Neural cell (in vitro differentiated cells): Measurements from ENCODE around the gene ARHGAP20. TPM values are rescaled to one million over a fixed set of nuclear protein-coding genes. Genes with fewer than 3 reads are reported as not detected.
"Not testable (repeated sequence)": the region's sequence is repeated elsewhere in the genome, so short reads cannot be mapped to it uniquely, and the experiment has no call there.

Experiments
- H2AFZ ChIP-seq: fragments of 200-600, 300-800 bp; sonication (generic), shearing (Covaris generic); 2 replicates; pipeline ENCODE4 v1.6.0; 2014; ENCODE audit warnings: low read depth, mild to moderate bottlenecking, antibody characterized with exemption, low read length, moderate library complexity
- H3F3A ChIP-seq: fragments of 200-600 bp; shearing (Covaris generic); 2 replicates; pipeline ENCODE4 v1.6.1; 2016; ENCODE audit warnings: mild to moderate bottlenecking, moderate library complexity, mixed read lengths, antibody characterized with exemption, low read length; ENCODE audit not compliant: insufficient read depth, poor library complexity, severe bottlenecking
- H3K27ac ChIP-seq: fragments of 200-600, 300-800 bp; sonication (generic), shearing (Covaris generic); 2 replicates; pipeline ENCODE4 v1.5.1; 2014; ENCODE audit warnings: mild to moderate bottlenecking, low read length, moderate library complexity
- H3K27me3 ChIP-seq: fragments of 300-800, 200-600 bp; sonication (generic), shearing (Covaris generic); 2 replicates; pipeline ENCODE4 v1.6.0; 2014; ENCODE audit warnings: mild to moderate bottlenecking, low read depth, low read length, moderate library complexity; ENCODE audit not compliant: insufficient read depth
- H3K36me3 ChIP-seq: fragments of 300-800, 200-600 bp; sonication (generic), shearing (Covaris generic); 2 replicates; pipeline ENCODE4 v1.5.1; 2014; ENCODE audit warnings: mild to moderate bottlenecking, antibody characterized with exemption, low read length, moderate library complexity; ENCODE audit not compliant: insufficient read depth
- H3K4me2 ChIP-seq: fragments of 300-800, 200-600 bp; sonication (generic), shearing (Covaris generic); 2 replicates; pipeline ENCODE4 v1.6.0; 2014; ENCODE audit warnings: mild to moderate bottlenecking, low read length
- H3K4me3 ChIP-seq: fragments of 300-800, 200-600 bp; sonication (generic), shearing (Covaris generic); 2 replicates; pipeline ENCODE4 v1.5.1; 2014; ENCODE audit warnings: mild to moderate bottlenecking, low read length, moderate library complexity
- H3K79me2 ChIP-seq: fragments of 200-600 bp; shearing (Covaris generic); replicated peaks from 2 replicates; pipeline ENCODE4 v1.6.0; 2014; ENCODE audit warnings: mild to moderate bottlenecking, low read length, moderate library complexity; ENCODE audit not compliant: insufficient read depth
- H3K9ac ChIP-seq: fragments of 300-800, 200-600 bp; sonication (generic), shearing (Covaris generic); 2 replicates; pipeline ENCODE4 v1.6.1; 2016; ENCODE audit warnings: mild to moderate bottlenecking, low read length, mixed read lengths
- H3K9me2 ChIP-seq: fragments of 200-600 bp; shearing (Covaris generic); 2 replicates; pipeline ENCODE4 v1.6.1; 2016; ENCODE audit warnings: mild to moderate bottlenecking, low read length, mixed read lengths; ENCODE audit not compliant: insufficient read depth
- H3K9me3 ChIP-seq: fragments of 200-600, 300-800 bp; sonication (generic), shearing (Covaris generic); 2 replicates; pipeline ENCODE4 v1.6.1; 2016; ENCODE audit warnings: mild to moderate bottlenecking, mixed run types, low read length, moderate library complexity, mixed read lengths
- H4K20me1 ChIP-seq: fragments of 200-600 bp; shearing (Covaris generic); 2 replicates; pipeline ENCODE4 v1.6.1; 2016; ENCODE audit warnings: mild to moderate bottlenecking, mixed run types; ENCODE audit not compliant: insufficient read depth
- EP300 ChIP-seq: fragments of 450-650 bp; conservative IDR thresholded peaks from 2 replicates; pipeline ENCODE4 v1.6.1; 2014; ENCODE audit warnings: antibody characterized with exemption, mild to moderate bottlenecking, moderate library complexity; ENCODE audit not compliant: poor library complexity, severe bottlenecking
- EZH2 ChIP-seq: fragments of 200-600, 300-800 bp; shearing (Covaris generic), sonication (generic); IDR thresholded peaks from 2 replicates; pipeline ENCODE4 v1.6.1; 2014; ENCODE audit warnings: antibody characterized with exemption, low read length, borderline replicate concordance, mild to moderate bottlenecking; ENCODE audit not compliant: insufficient read depth, poor library complexity, severe bottlenecking
- MXI1 ChIP-seq: fragments of 450-650 bp; conservative IDR thresholded peaks from 2 replicates; pipeline ENCODE4 v1.6.1; 2014; ENCODE audit warnings: antibody characterized with exemption, mild to moderate bottlenecking; ENCODE audit not compliant: poor library complexity, severe bottlenecking
- POLR2AphosphoS5 ChIP-seq: IDR thresholded peaks from 2 replicates; pipeline ENCODE4 v1.6.1; 2012
- RAD21 ChIP-seq: fragments of 450-650 bp; conservative IDR thresholded peaks from 2 replicates; pipeline ENCODE4 v1.6.1; 2014; ENCODE audit warnings: antibody characterized with exemption, mild to moderate bottlenecking, moderate library complexity
- SMC3 ChIP-seq: fragments of 450-650 bp; conservative IDR thresholded peaks from 2 replicates; pipeline ENCODE4 v1.6.1; 2014; ENCODE audit warnings: antibody characterized with exemption, mild to moderate bottlenecking, moderate library complexity; ENCODE audit not compliant: poor library complexity
- TAF1 ChIP-seq: IDR thresholded peaks from 2 replicates; pipeline ENCODE4 v1.6.1; 2012; ENCODE audit warnings: low read depth
- polyA plus RNA-seq: library from polyadenylated mRNA; depleted of rRNA; stranded (reverse); fragments of >200 nt; gene quantifications from 2 replicates; pipeline ENCODE4 v1.2.3, GENCODE V29; 2014
- TF ChIP-seq, protein P1 (sequence below): IDR thresholded peaks from 2 replicates; pipeline ENCODE4 v1.6.1; 2012; ENCODE audit warnings: borderline replicate concordance
- TF ChIP-seq, protein P2 (sequence below): fragments of 450-650 bp; IDR thresholded peaks from 2 replicates; pipeline ENCODE4 v1.5.1; 2014; ENCODE audit warnings: antibody characterized with exemption, mild to moderate bottlenecking, moderate library complexity; ENCODE audit not compliant: poor library complexity, severe bottlenecking

The ARHGAP20 gene
- polyA plus RNA-seq, 1 donor from 2014 or later = 1.2 TPM

DNA sequence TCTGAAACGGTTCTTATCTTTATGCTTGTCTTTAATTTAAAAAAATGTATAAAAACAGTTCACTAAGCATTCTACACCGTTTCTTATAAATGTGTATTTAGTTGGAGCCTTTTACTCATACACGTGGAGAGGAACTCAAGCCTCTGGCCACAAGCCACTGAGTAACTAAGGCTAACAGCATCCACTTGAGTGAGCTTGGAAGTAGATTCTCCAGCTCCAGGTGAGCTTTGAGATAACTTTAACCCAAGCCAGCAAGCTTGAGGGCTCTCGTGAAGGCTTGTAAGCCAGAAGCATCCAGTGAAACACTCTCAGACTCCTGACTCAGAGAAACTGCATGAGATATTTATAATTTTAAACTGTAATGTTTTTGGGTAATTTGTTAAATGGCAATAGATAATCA lies 82.6 kb downstream of the ARHGAP20 start:
- Histone ChIP-seq H3K79me2 (no peaks in the 10 kb centered on the region), H4K20me1 (no peaks in the 10 kb centered on the region), H2AFZ (no peak overlapping the region), H3K9me3 (no peaks in the 10 kb centered on the region), H3K4me2 (no peak overlapping the region), H3K9ac (no peak overlapping the region), H3K27ac (no peak overlapping the region), H3K9me2 (no peaks in the 10 kb centered on the region), H3K27me3 (no peaks in the 10 kb centered on the region), H3K4me3 (no peak overlapping the region), H3F3A (no peaks in the 10 kb centered on the region), H3K36me3 (no peaks in the 10 kb centered on the region)
- TF ChIP-seq POLR2AphosphoS5 = no peak
- no peak for TF ChIP-seq EZH2
- TF ChIP-seq, protein P1, sequence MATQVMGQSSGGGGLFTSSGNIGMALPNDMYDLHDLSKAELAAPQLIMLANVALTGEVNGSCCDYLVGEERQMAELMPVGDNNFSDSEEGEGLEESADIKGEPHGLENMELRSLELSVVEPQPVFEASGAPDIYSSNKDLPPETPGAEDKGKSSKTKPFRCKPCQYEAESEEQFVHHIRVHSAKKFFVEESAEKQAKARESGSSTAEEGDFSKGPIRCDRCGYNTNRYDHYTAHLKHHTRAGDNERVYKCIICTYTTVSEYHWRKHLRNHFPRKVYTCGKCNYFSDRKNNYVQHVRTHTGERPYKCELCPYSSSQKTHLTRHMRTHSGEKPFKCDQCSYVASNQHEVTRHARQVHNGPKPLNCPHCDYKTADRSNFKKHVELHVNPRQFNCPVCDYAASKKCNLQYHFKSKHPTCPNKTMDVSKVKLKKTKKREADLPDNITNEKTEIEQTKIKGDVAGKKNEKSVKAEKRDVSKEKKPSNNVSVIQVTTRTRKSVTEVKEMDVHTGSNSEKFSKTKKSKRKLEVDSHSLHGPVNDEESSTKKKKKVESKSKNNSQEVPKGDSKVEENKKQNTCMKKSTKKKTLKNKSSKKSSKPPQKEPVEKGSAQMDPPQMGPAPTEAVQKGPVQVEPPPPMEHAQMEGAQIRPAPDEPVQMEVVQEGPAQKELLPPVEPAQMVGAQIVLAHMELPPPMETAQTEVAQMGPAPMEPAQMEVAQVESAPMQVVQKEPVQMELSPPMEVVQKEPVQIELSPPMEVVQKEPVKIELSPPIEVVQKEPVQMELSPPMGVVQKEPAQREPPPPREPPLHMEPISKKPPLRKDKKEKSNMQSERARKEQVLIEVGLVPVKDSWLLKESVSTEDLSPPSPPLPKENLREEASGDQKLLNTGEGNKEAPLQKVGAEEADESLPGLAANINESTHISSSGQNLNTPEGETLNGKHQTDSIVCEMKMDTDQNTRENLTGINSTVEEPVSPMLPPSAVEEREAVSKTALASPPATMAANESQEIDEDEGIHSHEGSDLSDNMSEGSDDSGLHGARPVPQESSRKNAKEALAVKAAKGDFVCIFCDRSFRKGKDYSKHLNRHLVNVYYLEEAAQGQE = no peak
- TF ChIP-seq RAD21 = no peak
- no peak for TF ChIP-seq EP300
- TF ChIP-seq MXI1 = no peak
- TF ChIP-seq TAF1 = no peak
- no peak for TF ChIP-seq SMC3
- TF ChIP-seq, protein P2, sequence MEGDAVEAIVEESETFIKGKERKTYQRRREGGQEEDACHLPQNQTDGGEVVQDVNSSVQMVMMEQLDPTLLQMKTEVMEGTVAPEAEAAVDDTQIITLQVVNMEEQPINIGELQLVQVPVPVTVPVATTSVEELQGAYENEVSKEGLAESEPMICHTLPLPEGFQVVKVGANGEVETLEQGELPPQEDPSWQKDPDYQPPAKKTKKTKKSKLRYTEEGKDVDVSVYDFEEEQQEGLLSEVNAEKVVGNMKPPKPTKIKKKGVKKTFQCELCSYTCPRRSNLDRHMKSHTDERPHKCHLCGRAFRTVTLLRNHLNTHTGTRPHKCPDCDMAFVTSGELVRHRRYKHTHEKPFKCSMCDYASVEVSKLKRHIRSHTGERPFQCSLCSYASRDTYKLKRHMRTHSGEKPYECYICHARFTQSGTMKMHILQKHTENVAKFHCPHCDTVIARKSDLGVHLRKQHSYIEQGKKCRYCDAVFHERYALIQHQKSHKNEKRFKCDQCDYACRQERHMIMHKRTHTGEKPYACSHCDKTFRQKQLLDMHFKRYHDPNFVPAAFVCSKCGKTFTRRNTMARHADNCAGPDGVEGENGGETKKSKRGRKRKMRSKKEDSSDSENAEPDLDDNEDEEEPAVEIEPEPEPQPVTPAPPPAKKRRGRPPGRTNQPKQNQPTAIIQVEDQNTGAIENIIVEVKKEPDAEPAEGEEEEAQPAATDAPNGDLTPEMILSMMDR = no peak

GRCh38 chr11:110621826-110622225 lies 90.4 kb downstream of the ARHGAP20 start:
- no peak overlapping the region for H3K9ac ChIP-seq
- H3K36me3 ChIP-seq = no peaks in the 10 kb centered on the region
- H3K9me3 ChIP-seq = no peaks in the 10 kb centered on the region
- no peak overlapping the region for H3K4me3 ChIP-seq
- no peaks in the 10 kb centered on the region for H3K27me3 ChIP-seq
- TF ChIP-seq TAF1 (no peak), SMC3 (no peak), RAD21 (no peak), MXI1 (no peak), EP300 (no peak), POLR2AphosphoS5 (no peak)
- TF ChIP-seq, protein P1 = no peak
- no peaks in the 10 kb centered on the region for H3K9me2 ChIP-seq
- no peak overlapping the region for H3K4me2 ChIP-seq
- no peaks in the 10 kb centered on the region for H4K20me1 ChIP-seq
- no peak overlapping the region for H3K27ac ChIP-seq
- H3K79me2 ChIP-seq = no peaks in the 10 kb centered on the region
- no peak overlapping the region for H2AFZ ChIP-seq
- no peaks in the 10 kb centered on the region for H3F3A ChIP-seq

GRCh38 chr11:110619366-110619765 lies 92.9 kb downstream of the ARHGAP20 start:
- H2AFZ ChIP-seq, H3K36me3 ChIP-seq, H3K27ac ChIP-seq, H3K9ac ChIP-seq, H3K9me2 ChIP-seq, H3K9me3 ChIP-seq, H3K27me3 ChIP-seq, H3F3A ChIP-seq, H3K4me2 ChIP-seq, H4K20me1 ChIP-seq, H3K4me3 ChIP-seq, H3K79me2 ChIP-seq: not testable (repeated sequence)
